NCI-H128 (cell line): Measurements from ENCODE around the gene LINGO3.
"Not testable (repeated sequence)": the region's sequence is repeated elsewhere in the genome, so short reads cannot be mapped to it uniquely, and the experiment has no call there.

Experiments
- DNase-seq: peaks from one replicate; lab custom pipeline; 2025; ENCODE audit not compliant: unreplicated experiment; lab: John Stamatoyannopoulos, UW

Gene LINGO3

GRCh38 chr19:2283835-2284507 is 24.0 kb downstream of the LINGO3 start:
- DNase-seq: no peak

GRCh38 chr19:2282862-2283237 is 25.1 kb downstream of the LINGO3 start:
- DNase-seq: no peak

DNA sequence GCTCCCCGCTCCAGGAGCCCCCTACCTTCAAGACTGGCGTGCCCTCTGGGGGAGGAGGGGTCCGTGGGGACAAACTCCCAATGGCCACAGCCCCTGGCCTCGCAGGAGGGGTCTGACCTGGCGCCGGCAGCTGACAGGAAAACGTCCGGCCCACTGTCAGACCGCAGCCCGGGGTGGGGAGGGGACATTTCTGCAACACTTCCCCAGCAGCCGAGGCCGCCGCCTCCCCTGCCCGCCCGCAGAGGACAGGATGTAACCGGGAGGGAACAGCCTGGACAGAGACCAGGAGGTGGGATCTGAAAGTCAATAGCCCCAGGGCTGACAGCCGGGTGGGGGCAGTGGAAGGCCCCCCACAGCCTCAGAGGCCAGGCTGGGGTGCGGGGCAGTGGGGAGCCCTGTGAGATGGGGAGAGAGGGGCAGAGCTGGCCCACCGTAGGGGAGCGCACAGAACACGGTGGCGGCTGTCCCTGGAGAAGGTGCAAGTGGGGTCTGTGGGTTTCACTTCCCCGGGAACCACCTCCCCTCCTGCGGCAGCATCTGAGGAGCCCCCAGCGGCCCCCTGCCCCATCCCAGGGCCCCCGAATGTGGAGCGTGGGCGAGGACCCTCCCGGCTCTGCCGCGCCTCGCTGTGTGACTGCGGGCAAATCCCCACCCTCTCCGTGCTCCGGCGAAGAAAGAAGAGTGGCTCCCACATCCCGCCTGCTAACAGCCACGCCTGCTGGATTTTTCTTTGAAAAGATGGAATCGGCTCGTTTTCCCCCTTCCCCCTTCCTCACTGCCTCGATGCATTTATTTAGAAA is 25.7 kb downstream of the LINGO3 start, which contains the start of gene PEAK3:
Gene PEAK3, minus strand, starts transcription at position 114 of the 800 bp plus-strand sequence. CDS start 1,244 bp downstream, outside the sequence.
- no peak for DNase-seq

DNA sequence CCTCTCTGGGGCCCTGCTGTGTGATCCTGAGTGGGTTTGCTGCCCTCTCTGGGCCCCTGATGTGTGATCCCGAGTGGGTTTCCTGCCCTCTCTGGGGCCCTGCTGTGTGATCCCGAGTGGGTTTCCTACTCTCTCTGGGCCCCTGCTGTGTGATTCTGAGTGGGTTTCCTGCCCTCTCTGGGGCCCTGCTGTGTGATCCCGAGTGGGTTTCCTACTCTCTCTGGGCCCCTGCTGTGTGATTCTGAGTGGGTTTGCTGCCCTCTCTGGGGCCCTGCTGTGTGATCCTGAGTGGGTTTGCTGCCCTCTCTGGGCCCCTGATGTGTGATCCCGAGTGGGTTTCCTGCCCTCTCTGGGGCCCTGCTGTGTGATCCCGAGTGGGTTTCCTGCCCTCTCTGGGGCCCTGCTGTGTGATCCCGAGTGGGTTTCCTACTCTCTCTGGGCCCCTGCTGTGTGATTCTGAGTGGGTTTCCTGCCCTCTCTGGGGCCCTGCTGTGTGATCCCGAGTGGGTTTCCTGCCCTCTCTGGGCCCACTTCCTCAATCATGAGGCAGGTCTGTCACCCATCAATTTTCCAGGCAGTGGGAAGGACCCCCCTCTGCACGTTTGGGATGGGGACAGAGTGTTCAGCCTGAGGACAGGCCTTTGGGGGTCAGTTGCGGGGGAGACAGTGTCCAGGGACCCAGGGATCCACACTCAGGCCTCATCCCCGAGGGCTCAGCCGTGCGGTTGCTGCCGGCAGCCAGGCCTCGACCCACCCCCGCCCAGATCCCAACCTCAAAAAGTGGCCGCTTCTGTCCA is 26.5 kb downstream of the LINGO3 start:
- DNase-seq: not testable (repeated sequence)

GRCh38 chr19:2280633-2281264 is 27.2 kb downstream of the LINGO3 start:
- no peak for DNase-seq

DNA sequence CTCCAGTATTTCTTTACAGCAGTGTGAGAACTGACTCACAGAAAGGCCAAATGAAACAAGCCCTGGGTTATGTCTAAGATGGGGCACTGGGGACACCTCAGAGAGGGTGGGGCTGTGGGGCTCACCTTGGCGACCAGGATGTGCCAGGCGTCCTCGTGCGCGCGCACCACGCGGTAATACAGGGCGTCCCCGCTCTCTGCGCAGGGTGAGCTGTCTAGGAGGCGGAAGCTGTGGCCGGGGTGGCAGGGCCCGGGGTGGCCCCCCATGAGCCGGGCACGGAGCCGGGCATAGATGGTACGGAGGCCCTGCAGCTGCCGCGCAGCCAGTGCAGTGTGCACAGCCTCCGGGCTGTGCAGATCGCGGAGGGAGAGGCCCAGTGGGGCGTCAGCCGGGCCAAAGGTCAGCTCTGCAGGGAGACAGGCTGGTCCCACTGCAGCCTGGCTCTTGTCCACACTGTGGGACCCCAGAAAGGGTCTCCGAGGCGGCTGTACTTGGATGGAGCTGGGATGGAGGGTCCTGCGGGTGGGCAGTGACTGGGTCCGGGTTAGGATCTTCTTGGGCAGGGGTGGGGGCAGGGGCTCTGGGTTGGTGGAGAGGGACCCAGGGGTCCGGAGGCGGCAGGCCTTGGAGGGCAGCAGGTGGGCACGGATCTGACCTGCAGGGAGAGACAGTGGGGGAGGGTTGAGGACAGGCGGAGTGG is 29.3 kb downstream of the LINGO3 start:
- DNase-seq: no peak

GRCh38 chr19:2277138-2277537 is 30.8 kb downstream of the LINGO3 start:
- DNase-seq: no peak

DNA sequence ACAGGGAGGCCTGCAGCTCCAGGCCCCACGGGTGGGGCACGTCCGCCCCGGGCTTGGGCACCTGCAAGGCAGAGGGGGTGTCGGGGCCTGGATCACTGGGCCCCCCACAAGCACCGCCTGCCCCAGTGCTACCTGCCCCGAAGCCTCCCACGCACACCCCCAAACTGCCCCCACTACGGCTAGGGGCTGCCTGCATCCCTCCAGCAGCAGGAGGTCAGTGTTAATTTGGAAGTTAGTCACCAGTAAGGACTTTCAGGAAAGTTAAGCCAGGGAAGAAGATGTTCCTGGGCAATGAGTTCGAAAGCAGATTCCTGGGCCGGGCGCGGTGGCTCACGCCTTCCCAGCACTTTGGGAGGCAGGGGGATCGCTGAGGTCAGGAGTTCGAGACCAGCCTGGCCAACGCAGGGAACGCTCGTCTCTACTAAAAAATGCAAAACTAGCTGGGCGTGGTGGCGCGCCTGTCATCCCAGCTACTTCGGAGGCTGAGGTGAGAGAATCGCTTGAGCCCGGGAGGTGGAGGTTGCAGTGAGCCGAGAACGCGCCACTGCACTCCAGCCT is 31.4 kb downstream of the LINGO3 start:
- no peak for DNase-seq

GRCh38 chr19:2275588-2276428 is 32.1 kb downstream of the LINGO3 start:
- no peak for DNase-seq

- peak; percentile 60 for DNase-seq
These were observed 32.9 kb downstream of the LINGO3 start for GRCh38 chr19:2274931-2275535.

DNA sequence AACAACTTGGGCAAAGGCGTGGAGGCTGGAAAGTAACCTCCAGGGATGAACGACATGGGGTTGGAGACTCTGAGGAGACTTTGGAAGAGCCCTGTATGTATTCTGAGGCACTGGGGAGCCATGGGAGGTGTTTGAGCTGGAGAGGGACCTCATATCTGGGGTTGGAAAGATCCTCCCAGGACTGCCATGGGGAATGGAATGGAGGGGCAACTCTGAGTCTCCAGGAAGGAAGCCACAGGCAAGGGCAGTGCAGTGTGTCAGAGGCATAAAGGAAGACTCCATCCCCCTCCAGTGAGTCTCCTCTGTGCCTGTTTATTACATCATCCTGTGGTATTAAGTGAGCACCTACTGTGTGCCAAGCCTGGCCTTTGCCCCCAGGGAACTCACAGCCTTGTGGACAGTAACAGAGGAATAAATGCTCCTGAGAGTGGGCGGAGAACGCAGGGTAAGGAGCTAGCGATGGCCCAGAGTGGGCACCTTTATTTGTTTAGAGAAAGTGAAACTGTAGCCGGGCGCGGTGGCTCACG is 33.7 kb downstream of the LINGO3 start:
- no peak for DNase-seq

DNA sequence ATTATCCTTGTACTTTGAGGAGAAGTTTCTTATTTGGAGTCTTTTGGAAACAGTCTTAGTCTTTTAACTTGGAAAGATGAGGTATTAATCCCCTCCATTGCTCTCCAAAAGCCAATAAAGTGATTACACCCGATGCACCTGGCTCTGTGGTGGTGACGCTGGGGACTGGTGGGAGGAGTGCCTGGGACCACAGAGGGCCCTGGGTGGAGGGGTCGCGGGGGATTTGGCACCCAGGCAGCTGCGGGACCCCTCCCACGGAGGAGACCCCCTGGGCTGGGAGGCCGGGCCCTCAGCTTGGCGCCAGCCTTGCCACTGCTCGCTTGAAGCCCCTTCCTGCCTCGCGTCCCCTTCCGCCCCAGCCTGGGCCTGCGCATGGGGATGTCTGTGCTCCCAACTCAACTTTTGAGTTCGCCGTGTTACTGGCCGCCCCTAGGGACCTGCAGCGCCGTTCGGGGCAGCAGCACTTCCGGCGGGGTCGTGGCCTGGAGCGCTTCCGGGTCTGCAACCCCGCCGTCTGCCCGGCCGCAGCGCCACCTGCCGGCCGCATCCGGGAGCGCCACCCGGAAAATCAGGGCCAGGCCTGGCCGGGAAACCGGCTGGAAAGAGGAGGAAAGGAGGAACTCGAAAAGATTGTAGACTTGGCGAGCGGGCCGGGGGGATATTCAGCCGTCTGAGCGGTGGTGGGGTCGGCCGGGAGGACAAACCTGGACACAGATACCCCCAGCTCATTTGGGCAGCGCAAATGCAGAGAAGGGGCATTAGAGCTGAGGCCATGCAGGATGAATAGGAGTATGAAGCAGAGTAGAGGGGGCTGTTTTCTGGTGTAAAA is 34.4 kb downstream of the LINGO3 start:
- DNase-seq: peak; percentile 46

DNA sequence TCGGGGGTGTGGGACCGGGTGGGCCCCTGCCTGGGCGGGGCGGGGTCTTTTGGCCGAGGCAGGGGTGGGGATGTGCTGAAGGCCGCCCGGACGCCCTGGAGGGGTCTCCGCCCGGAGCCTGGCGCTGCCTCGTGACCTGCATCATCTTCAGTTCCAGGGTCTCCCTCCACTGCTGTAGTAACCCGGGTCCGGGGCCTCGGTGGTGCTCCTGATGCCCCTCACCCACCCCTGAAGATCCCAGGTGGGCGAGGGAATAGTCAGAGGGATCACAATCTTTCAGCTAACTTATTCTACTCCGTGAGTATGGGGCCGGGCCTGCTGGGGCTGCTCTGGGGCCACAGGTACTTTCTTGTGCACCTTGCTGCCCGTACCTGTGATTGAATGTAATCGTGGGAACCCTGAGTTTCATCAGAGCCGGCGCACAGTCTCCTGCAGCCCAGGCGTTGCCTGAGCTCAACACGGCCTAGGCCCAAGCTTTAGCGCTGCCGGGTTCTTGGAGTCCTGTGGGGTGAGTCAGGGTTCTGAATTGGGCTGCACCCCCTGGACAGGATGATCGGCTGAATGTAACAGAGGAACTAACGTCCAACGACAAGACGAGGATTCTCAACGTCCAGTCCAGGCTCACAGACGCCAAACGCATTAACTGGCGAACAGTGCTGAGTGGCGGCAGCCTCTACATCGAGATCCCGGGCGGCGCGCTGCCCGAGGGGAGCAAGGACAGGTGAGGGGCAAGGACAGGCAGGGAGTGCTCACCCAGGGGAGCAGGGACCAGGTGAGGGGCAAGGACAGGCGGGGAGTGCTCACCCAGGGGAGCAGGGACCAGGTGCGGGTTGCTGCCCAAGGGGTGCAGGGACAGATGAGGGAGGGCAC is 36.5 kb downstream of the LINGO3 start:
- no peak for DNase-seq

- no peak for DNase-seq
These were observed 37.3 kb downstream of the LINGO3 start for GRCh38 chr19:2270423-2271233.

GRCh38 chr19:2270157-2270422 is 37.9 kb downstream of the LINGO3 start:
- no peak for DNase-seq
